Aorta (tissue), 5 donors: ENCODE measurements around the gene GABARAP. TPM values are rescaled to one million over a fixed set of nuclear protein-coding genes. Genes with fewer than 3 reads are reported as not detected.

ENCODE experiments used
- ATAC-seq: fragments of 200-7000 bp; cut with Tn5 transposase; one replicate; pipeline ENCODE4 v1.9.1; 2022; ENCODE audit warnings: moderate library complexity; ENCODE audit not compliant: low FRiP score
- DNase-seq, 2 donors: peaks; one replicate each; pipeline ENCODE4 v3.0.0-alpha.2; 2020
- H3K27ac ChIP-seq, 2 donors: one replicate each; pipeline ENCODE4 v1.5.1; 2013; ENCODE audit warnings: low read length in 2 of 2, mild to moderate bottlenecking in 2 of 2, moderate library complexity in 2 of 2, control low read depth in 1 of 2, inconsistent platforms in 1 of 2, low read depth in 1 of 2
- H3K27me3 ChIP-seq, 2 donors: one replicate each; pipeline ENCODE4 v1.6.1; 2013; ENCODE audit warnings: control low read depth in 1 of 2, low read length in 1 of 2, mild to moderate bottlenecking in 1 of 2, moderate library complexity in 1 of 2; ENCODE audit not compliant: insufficient read depth in 2 of 2, control insufficient read depth in 1 of 2
- H3K36me3 ChIP-seq, 2 donors: one replicate each; pipeline ENCODE4 v1.6.1; 2013; ENCODE audit warnings: control low read depth in 1 of 2, low read length in 1 of 2, mild to moderate bottlenecking in 1 of 2; ENCODE audit not compliant: insufficient read depth in 2 of 2, control insufficient read depth in 1 of 2
- H3K4me1 ChIP-seq, 2 donors: one replicate each; pipeline ENCODE4 v1.6.1; 2013; ENCODE audit warnings: low read length in 2 of 2, control low read depth in 1 of 2, mild to moderate bottlenecking in 1 of 2, moderate library complexity in 1 of 2; ENCODE audit not compliant: insufficient read depth in 2 of 2, control insufficient read depth in 1 of 2
- H3K4me3 ChIP-seq, 2 donors: one replicate each; pipeline ENCODE4 v1.5.1; 2013; ENCODE audit warnings: low read length in 2 of 2, control low read depth in 1 of 2, mild to moderate bottlenecking in 1 of 2
- H3K9me3 ChIP-seq: one replicate; pipeline ENCODE4 v1.6.1; 2013; ENCODE audit warnings: mild to moderate bottlenecking, low read length; ENCODE audit not compliant: control insufficient read depth
- WGBS, 2 donors: extraction: QIAGEN DNeasy Blood & Tissue Kit; methylation state at CpG; one replicate each; pipeline ENCODE4 v1.1.7; 2013; 5-methylcytosine and 5-hydroxymethylcytosine counted together
- intact Hi-C, 2 donors: fragments of 100-400 bp; cut with DNase I; formaldehyde crosslinking; loops; one replicate each; pipeline versions ENCODE4 v1.14.2 to v1.15.0; 2022
- polyA plus RNA-seq, 2 donors: library from polyadenylated mRNA; stranded (reverse); fragments of 200-250 nt; gene quantifications; one replicate each; pipeline ENCODE4 v1.2.3, GENCODE V29; 2013
- total RNA-seq, 2 donors: library from RNA; stranded (reverse); fragmentation: NEBNext Ultra II Directional; extraction: Animal tissue kit (Norgen Biotek cat#: 25700); gene quantifications; one replicate each; pipeline ENCODE4 v1.2.1, GENCODE V29; 2021
- donor health status: healthy with polysubstance abuse.
- donor health status: Bipolar disorder and iron deficiency.
- donor health status: DM: no; HTN: no; CAD: no.
- donor health status: DM: no; HTN: no; CAD: no.
- donor health status: DM: yes; HTN: yes; CAD: no.

Gene GABARAP
- total and polyA plus RNA-seq, 4 donors, result 405 to 895 (median 615) TPM

DNA sequence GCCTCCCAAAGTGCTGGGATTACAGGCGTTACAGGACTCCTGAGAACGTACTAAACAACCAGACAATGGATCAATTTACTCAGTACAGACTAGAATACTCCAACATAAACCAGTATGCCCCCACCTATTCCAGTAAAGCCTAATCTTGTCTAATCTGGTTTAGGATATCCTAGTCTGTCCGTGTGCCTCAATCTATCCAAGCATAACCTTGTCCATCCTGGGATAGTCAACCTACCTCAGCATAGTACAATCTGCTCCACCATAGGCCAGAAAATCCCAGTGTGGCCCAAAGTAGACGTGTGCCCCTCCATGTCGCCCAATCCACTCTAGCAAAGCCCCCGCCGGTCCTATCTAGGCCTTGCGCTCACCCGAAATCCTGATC is 8.6 kb downstream of the GABARAP start:
- peak; percentile 11 for ATAC-seq
- no peaks in the 10 kb centered on the region for H3K4me1 ChIP-seq
- H3K27ac ChIP-seq, result no peak overlapping the region
- 1% methylated on average over 9 of the region's 9 CpGs for WGBS, 2 donors
- H3K27me3 ChIP-seq, result no peaks in the 10 kb centered on the region
- DNase-seq, result no peak
- intact Hi-C loops, result no loop called here
- peaks cover 0 to 4% of the 10 kb centered on the region in 2 donors for H3K36me3 ChIP-seq
- H3K9me3 ChIP-seq, result no peaks in the 10 kb centered on the region
- H3K4me3 ChIP-seq, result peak overlapping the region; percentile 43 to 79

DNA sequence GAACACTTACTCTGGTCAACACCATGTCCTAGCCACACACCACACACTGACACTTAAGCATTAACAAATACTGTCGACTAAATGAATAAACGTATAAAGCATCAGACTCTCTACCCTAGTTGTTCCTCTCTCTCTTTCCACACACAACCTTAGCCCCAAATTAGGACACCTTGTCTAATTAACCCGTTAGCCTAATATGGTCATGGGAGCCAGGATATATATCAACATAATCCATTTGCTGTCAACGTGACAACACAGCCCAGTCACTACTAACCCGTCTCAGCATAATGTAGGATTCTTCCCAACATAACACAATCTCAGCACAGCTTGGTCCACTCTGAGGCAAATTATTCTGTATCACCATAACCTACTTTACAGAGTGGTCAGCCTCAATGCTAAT is 10.1 kb downstream of the GABARAP start:
- H3K27ac ChIP-seq, result no peak overlapping the region
- H3K27me3 ChIP-seq, result no peaks in the 10 kb centered on the region
- no peaks in the 10 kb centered on the region for H3K4me1 ChIP-seq
- no peak for DNase-seq
- H3K4me3 ChIP-seq, result no peak overlapping the region
- no peaks in the 10 kb centered on the region for H3K9me3 ChIP-seq
- 77 to 78% methylated on average over 5 of the region's 5 CpGs for WGBS, 2 donors
- no peak for ATAC-seq
- intact Hi-C loops, result no loop called here
- H3K36me3 ChIP-seq, result peaks cover 0 to 4% of the 10 kb centered on the region in 2 donors

DNA sequence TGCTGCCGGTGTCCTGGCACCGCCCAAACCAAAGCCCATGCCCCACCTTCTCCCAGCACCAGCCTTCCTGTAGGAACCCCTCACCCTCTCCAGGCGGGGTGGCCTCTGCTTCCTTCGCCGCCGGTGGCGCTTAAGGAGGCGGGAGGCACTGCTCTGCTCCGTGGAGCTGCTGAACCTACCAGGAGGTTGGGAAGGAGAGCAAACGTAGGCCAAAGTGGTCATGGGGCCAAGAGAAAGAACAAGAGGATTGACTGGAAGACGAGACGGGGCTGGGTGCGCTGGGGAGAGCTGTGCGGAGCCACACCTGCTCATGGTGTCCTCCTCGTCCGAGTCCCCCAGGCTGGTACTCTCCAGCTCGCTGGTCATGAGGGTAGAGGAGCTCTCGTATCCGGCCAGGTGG is 12.7 kb downstream of the GABARAP start:
- Histone ChIP-seq H3K27me3 (no peaks in the 10 kb centered on the region), H3K27ac (no peak overlapping the region), H3K9me3 (no peaks in the 10 kb centered on the region), H3K4me1 (no peaks in the 10 kb centered on the region), H3K36me3 (peaks cover 0 to 4% of the 10 kb centered on the region in 2 donors), H3K4me3 (no peak overlapping the region)
- DNase-seq (no peak), ATAC-seq (no peak)
- WGBS, 2 donors, result 94 to 96% methylated on average over 19 of the region's 19 CpGs
- intact Hi-C loops, result no loop called here

DNA sequence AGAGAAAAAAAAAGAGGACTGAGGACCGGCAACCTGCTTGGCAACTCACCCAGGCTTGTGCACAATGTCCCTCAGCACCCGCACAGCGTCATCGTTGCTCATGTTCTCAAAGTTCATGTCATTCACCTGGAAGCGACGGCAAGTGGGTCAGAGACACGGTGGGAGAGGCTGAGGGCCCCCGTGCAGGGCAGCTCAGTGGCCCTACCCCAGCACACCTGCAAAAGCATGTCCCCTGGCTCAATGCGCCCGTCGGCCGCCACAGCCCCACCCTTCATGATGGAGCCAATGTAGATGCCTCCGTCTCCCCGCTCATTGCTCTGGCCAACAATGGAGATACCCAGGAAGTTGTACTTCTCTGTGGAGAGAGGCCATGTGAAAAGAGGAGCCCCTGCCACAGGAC is 13.3 kb downstream of the GABARAP start:
- no peaks in the 10 kb centered on the region for H3K4me1 ChIP-seq
- no peak overlapping the region for H3K27ac ChIP-seq
- ATAC-seq (no peak), DNase-seq (no peak)
- peaks cover 3 to 4% of the 10 kb centered on the region in 2 donors for H3K36me3 ChIP-seq
- H3K4me3 ChIP-seq, result no peak overlapping the region
- WGBS, 2 donors, result 88 to 90% methylated on average over 14 of the region's 14 CpGs
- H3K27me3 ChIP-seq, result no peaks in the 10 kb centered on the region
- intact Hi-C loops, result no loop called here
- H3K9me3 ChIP-seq, result no peaks in the 10 kb centered on the region

GRCh38 chr17:7226721-7227710 is 15.2 kb downstream of the GABARAP start:
- intact Hi-C loops, result no loop called here
- H3K9me3 ChIP-seq, result no peaks in the 10 kb centered on the region
- peaks cover 4 to 6% of the 10 kb centered on the region in 2 donors for H3K36me3 ChIP-seq
- no peak for DNase-seq
- no peaks in the 10 kb centered on the region for H3K4me1 ChIP-seq
- ATAC-seq, result no peak
- 88 to 89% methylated on average over 31 of the region's 31 CpGs for WGBS, 2 donors
- no peak overlapping the region for H3K27ac ChIP-seq
- no peaks in the 10 kb centered on the region for H3K27me3 ChIP-seq
- no peak overlapping the region for H3K4me3 ChIP-seq

- Histone ChIP-seq H3K27ac (no peak overlapping the region), H3K4me1 (no peaks in the 10 kb centered on the region), H3K4me3 (no peak overlapping the region), H3K27me3 (no peaks in the 10 kb centered on the region), H3K9me3 (no peaks in the 10 kb centered on the region), H3K36me3 (peaks cover 4 to 6% of the 10 kb centered on the region in 2 donors)
- DNase-seq (no peak), ATAC-seq (no peak)
- WGBS, 2 donors, result 71 to 72% methylated on average over 16 to 21 of the region's 21 CpGs
- intact Hi-C loops, result no loop called here
These were observed 16.4 kb downstream of the GABARAP start for GRCh38 chr17:7225711-7226331.

- H3K27ac ChIP-seq, result no peak overlapping the region
- WGBS, 2 donors, result 55 to 60% methylated on average over 15 of the region's 15 CpGs
- H3K27me3 ChIP-seq, result no peaks in the 10 kb centered on the region
- peaks cover 3 to 6% of the 10 kb centered on the region in 2 donors for H3K36me3 ChIP-seq
- no peaks in the 10 kb centered on the region for H3K4me1 ChIP-seq
- intact Hi-C loops, result no loop called here
- H3K4me3 ChIP-seq, result no peak overlapping the region
- no peak for ATAC-seq
- H3K9me3 ChIP-seq, result no peaks in the 10 kb centered on the region
- DNase-seq, result no peak
These were observed 17.6 kb downstream of the GABARAP start for GRCh38 chr17:7224661-7225111.

- intact Hi-C loops, result no loop called here
- DNase-seq (no peak), ATAC-seq (no peak)
- Histone ChIP-seq H3K4me3 (no peak overlapping the region), H3K4me1 (no peaks in the 10 kb centered on the region), H3K9me3 (no peaks in the 10 kb centered on the region), H3K27me3 (no peaks in the 10 kb centered on the region), H3K27ac (no peak overlapping the region), H3K36me3 (peaks cover 0 to 6% of the 10 kb centered on the region in 2 donors)
- WGBS, 2 donors, result 61 to 74% methylated on average over 8 to 10 of the region's 10 CpGs
These were observed 18.1 kb downstream of the GABARAP start for GRCh38 chr17:7224110-7224509.
